Measurements from ENCODE around the gene PIGV.
A peak's percentile ranks its signal among the peaks of the same experiment; 100 is the strongest.

PIGV gene

DNA sequence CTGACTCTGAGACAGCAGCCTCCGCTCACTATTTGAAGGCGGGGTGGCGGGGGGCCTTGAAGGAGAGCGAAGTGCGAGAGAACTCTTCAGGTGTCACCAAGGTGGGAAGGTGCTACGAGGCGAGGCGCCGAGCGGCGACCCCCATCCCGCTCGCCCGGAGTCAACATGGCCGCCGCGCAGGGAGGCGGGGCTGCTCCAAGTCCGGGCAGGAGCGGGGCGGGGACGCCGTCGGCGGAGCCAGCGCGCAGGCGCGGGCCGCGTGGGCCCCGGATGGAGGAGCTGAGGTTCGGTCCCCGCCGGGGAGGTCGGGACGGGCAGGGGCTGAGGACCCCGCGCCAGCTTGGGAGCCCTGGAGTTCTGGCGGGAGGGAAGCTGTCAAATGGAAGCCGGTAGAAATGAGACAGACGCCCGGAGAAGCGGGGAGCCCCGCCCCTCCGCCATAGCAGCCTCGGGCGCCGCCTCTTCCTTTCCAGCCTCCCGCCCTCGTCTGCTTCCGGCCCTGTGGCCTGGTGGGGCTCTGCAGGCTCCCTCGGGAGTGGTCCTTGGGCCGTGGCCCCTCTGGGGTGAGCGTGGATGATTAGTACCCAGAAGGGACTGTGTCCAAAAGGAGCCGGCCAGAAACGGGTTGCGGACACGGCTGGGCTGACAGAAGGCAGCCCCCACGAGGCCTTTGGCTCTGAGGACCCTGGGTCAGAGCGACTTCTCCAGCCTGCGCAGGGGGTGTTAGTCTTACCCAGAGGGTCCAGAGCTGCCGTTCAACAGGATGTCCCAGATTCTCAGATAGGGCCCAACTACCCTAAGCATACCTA lies at the start of gene PIGV:
Gene PIGV (plus strand): TSS at position 245 of the 809 bp plus-strand sequence. CDS start 2,866 bp downstream, outside the sequence.
- peak; percentile 71 to 83 for DNase-seq (ENCODE audit: low read depth in 2 of 2)

DNA sequence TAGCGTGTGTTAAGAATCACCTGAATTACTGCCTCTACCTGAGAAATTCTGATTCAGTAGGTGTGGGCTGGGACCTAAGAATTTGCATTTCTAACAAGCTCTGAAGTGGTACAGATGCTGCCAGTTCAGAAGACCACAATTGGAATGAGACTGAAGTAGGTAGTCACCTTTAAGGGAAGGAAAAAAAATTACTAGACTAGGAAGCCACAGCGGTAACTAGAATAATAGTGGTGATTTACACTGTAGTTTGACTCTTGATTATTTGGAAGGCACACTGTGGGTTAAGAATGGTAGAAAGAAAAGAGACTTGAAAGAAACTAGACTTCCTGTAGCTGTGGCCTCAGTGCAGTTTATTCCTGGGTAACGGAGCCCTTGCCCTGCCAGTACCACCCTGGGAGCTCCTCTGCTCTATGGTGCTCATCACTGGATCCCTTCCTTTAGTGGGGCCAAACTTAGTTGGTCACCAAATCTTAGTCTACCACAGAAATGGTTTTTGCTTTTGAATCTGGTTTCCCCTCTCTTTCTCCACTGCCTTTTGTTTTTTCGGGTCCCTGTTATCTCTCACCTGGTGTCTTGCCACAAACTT lies 48.3 kb upstream of the PIGV start:
- DNase-seq (ENCODE audit: low read depth in 2 of 2) = no peak

DNA sequence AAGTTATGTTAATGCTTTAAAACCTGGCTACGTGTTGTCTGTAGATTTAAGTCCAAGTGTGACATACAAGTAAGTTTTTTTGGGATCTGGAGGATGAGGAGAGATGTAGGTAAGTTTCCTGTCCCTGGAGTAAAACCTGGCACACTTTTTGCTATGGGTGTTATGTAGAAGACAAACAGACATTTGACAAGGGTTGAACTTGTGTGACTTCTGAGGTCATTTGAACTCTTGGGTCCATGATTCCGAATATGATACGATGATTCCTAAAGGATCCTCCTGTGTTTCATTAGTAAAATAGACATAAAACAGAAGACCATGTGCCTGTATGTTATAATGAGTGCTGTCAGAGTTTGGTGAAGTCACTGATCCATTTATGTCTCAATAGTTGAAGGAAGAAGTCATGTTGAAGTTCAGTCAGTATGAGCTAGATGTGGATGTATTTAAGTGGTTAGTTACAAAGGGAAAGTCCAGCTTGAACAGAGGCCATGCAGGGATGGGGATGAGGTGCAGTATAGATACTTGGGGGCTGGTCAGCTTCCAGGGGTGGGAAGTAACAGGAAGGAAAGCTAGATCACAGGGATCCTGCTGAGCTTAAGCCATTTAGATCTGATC lies 47.6 kb upstream of the PIGV start:
- no peak for DNase-seq (ENCODE audit: low read depth in 2 of 2)

DNA sequence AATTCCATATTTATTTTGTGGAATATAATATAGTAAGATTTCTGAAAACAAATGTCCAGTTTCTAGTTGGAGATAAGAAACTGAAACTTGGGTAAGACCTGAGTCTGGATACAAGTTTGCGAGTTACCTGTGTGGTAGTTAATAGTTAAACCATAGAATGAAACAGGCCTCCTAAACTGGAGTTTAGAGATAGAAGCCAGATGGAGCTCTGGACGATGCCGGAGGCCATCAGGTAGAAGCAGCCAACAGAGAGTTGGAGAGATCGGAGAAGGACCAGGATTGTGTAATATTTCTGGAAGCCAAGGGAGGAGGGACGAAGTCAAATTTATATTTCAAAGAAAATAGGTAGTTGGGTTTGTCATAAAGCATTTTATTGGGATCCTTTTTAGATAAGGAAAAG lies 46.8 kb upstream of the PIGV start:
- no peak for DNase-seq (ENCODE audit: low read depth in 2 of 2)

DNA sequence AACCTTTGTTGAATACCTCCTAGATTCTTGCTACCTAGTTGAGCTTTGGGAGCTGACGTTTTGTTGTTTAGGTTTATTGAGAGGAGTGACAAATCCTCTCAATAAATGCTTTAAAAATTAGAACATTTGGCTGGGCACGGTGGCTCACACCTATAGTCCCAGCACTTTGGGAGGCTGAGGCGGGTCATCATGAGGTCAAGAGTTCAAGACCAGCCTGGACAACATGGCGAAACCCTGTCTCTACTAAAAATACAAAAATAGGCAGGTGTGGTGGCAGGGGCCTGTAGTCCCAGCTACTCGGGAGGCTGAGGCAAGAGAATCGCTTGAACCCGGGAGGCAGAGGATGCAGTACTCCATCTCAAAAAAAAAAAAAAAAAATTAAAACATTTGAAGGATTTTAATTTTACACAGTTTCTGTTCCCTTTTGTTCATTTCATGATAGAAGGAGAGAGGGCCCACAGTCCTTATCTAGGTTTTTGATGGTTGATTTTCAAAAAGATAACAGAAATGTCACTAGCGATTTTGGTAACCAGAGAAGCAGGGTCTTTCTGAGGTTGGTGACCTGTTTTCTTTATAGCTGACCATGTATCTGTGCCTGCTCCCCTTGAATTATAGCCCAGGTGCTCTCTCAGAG lies 44.2 kb upstream of the PIGV start:
- DNase-seq (ENCODE audit: low read depth in 2 of 2) = no peak

DNA sequence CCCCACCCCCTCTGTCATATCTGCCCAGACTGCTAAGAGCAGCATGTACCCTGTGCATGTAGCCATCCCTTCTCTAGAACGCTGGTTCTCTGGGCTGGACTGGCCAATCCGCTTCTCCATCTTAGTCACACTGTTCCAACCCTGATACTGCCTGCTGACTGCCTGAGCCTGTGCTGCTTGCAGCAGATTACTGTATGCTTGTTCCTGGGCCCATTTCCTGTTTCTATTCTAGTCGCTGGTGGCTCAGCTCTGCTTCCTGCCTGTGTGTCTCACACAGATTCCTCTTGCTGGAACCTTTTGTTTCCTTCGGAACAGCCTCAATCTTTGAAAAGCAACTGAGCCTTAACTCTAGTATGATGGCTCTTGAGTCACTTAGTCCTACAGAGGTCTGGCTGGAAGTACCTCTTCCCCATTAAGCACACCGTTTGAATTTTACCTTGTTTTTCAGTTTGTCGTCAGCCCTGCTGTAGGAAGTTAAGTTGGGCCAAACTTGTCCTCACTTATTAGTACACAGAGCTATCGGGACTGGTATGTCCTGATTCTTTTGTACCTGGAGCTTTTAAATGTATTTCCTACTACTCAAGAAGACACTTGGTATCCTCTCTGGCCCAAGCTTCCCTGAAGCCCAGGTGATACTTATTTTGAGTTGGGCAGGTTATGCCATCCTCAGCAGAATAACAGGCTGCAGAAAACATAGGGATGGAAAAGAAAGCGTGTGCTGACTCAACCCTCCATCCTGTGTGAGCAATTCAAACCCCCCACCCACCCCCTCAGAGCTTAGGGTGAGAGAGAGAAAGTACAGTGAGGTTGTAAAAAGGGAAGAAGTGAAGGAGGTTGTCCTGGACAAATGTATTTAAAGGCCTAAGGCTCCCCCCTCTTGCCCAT lies 43.4 kb upstream of the PIGV start:
- DNase-seq (ENCODE audit: low read depth in 2 of 2) = peak; percentile 40 to 68

DNA sequence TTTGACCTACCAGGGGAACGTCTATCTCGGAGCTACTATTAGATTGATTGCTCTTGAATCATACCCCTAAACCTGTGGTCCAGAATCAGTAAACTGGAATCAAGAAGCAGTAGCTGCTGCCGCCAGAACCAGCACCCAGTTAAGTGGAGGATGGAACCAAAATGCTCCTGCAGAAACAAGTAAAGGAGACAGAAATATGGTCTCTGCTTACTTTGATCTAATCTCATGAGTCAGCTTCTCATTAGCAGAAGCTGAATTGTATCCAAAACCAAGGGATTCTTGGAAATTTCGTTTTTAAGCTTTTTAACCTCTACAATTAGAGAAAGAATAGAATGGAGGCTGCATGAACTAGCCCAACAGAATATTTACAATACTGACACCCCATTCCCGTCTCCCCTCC lies 42.6 kb upstream of the PIGV start:
- no peak for DNase-seq (ENCODE audit: low read depth in 2 of 2)

DNA sequence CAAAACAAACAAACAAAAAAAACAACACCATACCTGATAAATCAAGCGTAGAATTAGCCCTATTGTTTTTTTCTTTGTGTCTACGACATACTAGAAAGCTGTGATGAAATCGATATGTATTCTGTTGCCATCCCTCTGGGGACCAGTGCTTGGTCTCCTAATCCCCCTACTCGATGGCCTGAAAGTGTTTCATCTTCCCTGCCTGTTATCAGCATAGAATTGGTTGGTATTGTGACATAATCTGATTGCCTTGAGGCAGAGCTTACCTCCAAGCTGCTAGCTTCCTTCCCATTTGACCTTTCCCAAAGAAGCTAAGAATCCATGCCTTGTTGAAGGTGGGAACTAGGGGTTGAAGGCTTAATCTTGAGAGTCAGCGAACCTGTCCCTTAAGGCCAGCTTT lies 40.7 kb upstream of the PIGV start:
- no peak for DNase-seq (ENCODE audit: low read depth in 2 of 2)

DNA sequence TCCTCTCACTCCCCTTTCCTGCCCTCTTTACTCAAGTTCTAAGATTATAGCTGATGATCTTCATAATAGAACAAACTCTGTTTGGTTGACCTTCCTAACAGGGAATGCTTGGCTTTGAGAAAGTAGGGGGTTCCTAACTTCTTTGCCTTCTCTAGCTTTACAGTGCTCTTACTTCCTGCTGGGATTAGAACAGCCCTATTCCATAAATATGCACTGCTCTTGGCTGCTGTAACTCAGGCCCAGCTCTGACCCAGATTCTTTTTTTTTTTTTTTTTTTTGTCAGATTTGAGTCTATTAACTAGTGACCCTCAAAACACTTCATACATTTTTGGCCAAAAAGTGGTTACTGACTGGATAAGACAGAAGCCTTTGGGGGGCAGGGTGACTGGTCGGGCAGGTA lies 39.4 kb upstream of the PIGV start:
- DNase-seq (ENCODE audit: low read depth in 2 of 2) = no peak

DNA sequence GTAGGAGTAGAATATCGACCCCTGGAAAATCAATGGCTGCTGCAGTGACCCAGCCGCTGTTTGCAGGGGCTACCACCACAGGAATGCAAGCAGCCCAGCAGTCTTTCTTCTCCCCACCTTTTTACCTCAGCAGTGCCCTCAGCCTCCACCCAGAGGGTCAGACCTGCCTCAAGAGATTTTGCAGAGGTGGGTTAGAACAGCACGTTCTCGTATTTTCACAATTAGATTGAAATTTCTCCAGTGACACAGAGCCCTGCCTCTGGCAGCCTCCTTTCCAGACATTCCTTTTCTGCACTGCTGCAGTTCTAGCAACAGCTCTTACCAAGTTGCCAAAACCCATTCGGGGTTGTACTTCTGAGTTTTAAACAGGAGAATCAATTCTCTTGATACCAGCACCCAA lies 38.3 kb upstream of the PIGV start:
- no peak for DNase-seq (ENCODE audit: low read depth in 2 of 2)

DNA sequence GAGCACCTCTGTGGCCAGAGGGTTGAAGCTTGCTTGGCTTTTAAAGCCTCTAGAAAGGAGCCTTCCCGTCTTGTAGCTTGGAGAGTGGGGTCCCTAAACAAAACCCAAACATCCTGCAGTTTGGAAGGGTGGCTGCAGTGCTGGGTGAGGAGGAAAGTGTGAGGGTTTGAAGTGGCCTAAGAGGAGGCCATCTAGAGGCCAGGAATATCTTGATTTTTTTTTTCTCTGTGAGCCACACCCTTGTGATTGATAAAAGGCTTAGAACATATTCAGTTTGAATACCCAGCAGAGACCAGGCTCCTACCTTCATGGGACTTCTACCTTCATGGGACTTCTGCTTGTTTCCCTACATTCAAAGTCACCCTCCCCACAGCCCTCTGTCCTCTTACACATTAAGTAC lies 37.3 kb upstream of the PIGV start:
- DNase-seq (ENCODE audit: low read depth in 2 of 2) = no peak

DNA sequence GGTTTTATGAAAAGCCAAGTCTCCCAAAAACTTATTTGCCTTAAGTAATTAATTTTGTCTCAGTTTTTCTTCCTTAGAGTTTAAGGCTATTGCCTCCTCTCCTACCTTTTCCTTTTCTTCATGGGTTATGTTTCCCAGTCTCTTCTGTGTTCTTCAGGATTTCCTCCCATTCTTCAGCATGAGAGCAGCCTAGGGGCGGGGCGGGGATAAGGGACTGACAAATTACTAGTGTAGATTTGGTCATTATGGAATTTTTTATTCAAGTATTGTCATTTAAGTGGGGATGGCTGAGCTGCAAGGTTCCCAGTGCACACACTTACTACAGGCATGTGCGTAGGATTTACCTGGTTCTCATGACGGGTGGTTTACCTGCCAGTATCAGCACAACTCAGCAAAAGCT lies 35.2 kb upstream of the PIGV start:
- DNase-seq (ENCODE audit: low read depth in 2 of 2) = no peak

DNA sequence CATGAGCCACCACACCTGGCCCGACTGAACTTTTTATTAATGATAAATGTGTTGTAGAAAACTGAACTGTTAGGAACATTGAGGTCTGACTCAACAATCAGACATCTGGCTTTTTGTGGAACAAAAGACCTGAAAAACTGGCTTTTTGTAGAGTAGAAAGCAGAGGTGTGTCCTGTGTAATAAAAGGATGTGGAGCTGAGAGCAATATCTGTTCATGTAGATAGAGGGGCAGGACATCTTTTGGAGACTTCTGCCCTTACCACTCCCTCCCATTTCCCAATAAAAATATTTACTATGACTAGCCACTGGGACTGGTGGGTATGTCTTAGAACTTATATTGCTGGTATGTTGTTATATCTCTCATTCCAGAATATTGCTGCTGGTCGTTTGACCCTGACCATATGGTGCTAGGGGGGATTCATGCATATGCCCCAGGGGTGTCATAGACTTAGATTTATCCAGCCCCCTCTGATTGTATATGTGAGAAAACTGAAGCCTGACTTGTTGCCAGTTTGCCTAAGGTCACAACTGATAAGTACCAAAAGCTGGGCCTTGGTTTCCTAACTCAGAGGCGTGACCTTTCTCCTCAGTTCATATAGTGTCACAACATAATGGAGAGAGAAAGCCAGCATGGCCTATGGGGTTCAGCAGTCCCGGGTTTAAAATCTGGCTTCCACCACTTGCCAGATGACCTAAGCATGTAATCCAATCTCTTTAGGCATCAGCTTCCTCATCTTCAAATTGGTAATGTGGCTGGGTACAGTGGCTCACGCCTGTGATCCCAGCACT lies 33.5 kb upstream of the PIGV start:
- DNase-seq (ENCODE audit: low read depth in 2 of 2) = no peak

DNA sequence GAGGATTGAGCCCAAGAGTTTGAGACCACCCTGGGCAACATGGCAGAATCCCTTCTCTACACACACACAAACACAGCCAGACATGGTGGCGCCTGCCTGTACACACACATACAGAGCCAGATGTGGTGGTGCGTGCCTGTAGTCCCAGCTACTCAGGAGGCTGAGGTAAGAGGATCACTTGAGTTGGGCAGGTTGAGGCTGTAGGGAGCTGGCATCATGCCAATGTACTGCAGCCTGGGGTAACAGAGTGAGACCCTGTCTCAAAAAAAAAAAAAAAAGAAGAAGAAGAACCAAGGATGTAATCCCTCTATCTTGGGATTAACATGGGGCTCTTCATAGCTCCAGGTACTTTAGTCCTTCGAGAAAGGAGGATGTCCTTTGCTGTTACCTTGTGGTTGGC lies 29.4 kb upstream of the PIGV start:
- no peak for DNase-seq (ENCODE audit: low read depth in 2 of 2)

DNA sequence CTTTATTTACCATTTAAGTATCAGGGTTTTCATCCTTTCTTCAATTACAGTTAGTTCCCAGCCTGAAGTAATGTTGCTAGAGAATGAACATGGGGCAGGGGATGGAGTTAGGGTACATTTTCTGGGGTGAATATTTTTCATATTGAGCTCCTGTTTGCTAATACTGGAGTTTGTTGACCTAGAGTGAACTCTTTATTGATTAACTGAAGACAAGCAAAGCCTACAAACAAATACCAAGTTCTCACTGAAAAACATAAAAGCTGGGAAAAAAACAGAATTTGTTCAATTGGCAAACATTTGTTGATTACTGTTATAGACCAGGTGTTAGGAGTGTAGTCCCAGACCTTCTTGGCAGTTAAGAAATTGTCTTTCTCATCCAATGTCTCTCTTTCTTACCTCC lies 28.2 kb upstream of the PIGV start:
- no peak for DNase-seq (ENCODE audit: low read depth in 2 of 2)

DNA sequence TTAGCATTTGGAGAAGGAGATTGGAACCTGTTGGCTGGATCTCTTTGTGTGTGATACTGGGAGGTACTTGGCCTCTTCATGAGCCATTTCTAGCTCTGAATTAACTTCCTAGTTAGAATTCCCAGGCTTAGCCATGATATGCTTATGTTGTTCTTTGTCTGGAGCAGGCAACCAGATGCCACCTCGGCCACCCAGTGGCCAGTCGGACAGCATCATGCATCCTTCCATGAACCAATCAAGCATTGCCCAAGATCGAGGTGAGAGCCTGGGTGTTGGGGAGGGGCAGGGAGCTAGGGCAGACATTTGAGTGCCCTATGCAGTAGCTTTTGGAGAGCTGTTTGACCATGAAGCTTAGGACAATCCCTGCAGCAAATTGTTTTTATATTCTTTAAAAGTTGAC lies 26.5 kb upstream of the PIGV start:
- DNase-seq (ENCODE audit: low read depth in 2 of 2) = no peak

DNA sequence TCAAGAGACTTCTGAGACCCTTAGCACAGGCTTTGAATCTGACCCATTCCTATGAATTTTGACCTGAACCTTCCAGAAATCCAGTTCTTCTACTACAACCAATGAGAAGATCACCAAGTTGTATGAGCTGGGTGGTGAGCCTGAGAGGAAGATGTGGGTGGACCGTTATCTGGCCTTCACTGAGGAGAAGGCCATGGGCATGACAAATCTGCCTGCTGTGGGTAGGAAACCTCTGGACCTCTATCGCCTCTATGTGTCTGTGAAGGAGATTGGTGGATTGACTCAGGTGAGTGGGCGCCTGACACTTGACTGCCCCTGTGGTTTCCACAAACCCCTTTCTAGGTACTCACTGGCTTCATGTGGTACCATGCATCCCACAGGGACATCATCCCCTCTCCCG lies 20.0 kb upstream of the PIGV start:
- no peak for DNase-seq (ENCODE audit: low read depth in 2 of 2)

DNA sequence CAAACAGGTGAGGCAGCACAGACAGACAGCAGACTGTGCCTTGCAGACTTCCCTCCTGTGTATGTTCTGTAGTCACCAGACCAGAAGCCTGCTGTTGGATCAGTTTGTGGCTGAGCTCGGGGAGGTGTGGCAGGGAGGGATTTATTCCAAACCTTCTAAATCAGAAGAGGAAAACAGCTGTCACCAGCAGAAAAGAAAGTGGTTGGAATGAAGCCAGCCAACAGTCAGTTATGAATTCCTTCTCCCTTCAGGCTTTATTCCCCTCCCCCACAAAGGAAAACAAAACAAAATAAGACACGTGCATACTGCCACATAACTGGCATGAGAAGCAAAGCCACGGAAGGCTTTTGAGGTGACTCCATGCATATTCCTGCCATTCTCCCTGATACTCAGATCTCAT lies 19.0 kb upstream of the PIGV start:
- no peak for DNase-seq (ENCODE audit: low read depth in 2 of 2)

DNA sequence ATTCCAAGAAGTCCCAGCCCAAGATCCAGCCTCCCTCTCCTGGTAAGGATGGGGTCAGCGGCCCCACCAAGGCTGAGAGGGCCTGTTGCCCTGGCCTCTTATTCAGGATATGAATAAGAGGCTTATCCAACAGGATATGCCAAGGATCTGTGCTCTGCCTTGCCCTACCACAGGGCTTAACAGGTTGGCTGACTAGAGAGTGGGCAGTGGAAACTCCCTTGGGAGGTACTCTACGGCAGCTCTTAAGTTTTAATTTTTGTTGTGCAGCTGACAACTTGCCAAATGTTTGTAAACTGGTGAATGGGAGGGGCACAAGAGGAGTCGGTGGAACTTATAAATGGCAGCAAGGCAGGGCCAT lies 16.5 kb upstream of the PIGV start:
- DNase-seq (ENCODE audit: low read depth in 2 of 2) = no peak

DNA sequence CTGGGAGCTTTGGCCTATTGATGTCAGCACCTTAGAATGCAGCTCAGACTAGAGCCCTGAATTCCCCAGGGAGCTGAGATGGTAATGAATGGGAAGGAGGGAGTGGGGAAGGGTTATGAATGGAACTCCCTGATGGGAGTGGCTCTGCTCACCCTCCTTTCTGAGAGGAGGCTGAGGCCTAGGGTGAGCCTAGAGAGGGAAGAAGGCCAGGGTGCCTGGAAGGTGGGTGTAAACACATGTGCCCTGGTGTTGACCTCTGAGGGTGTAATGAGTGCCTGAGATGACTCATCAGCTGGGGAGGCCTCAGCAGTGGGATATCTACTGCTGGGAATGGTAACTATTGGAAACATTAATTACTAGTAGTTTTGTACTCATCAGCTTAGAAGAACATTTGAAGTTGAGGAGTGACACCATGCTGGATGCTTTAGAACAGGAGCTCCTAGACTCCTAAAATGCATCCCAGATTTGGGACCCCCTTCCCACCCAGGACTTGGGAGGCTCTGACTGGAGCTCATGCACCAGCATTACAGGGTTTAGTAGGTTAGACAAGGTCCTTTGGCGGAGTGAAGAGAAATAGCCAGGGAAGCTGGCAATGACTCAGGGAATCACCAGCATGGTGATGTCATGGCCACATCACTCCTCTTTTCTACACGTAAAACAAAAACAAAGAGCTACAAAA lies 16.0 kb upstream of the PIGV start:
- no peak for DNase-seq (ENCODE audit: low read depth in 2 of 2)

DNA sequence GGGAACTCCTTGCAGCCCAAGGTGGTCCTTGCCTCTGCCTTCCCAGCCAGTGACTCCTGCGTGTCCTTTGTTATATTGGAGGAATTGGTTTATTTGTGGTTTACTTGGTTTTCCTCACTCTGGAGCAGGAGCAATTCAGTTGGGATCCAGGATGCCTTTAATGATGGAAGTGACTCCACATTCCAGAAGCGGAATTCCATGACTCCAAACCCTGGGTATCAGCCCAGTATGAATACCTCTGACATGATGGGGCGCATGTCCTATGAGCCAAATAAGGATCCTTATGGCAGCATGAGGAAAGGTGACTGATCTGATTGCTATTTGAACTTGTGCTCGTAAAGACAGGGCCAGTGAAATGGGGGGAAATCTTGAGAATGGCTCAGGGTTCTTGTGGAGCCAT lies 15.1 kb upstream of the PIGV start:
- no peak for DNase-seq (ENCODE audit: low read depth in 2 of 2)
